HG03565 (cell line): ENCODE results near the gene FSHR.

ENCODE experiments used
- ATAC-seq: cut with Tn5 transposase; IDR thresholded peaks from one replicate; pipeline ENCODE4 v1.9.1; 2021; ENCODE audit warnings: mild to moderate bottlenecking, moderate library complexity; ENCODE audit not compliant: unreplicated experiment

FSHR gene

DNA sequence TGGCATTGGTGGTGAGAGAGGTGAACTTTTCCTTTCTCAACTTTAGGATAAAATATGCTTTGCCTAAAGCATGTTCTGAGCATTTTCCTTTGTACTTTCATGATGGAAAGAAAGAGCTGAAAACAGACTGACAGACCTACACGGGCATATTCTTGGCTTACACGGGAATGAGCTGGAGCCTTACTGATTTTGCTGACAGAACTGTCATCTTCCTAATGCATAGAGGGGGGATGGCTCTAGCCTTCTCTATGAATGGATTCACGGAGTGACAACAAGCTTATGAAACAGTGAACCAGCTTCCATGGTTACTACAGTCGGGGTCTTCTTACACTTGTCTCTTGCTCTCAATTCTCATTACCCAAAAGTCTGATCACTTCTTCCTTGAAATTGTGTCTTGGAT is 32.2 kb downstream of the FSHR start:
- no peak for ATAC-seq

DNA sequence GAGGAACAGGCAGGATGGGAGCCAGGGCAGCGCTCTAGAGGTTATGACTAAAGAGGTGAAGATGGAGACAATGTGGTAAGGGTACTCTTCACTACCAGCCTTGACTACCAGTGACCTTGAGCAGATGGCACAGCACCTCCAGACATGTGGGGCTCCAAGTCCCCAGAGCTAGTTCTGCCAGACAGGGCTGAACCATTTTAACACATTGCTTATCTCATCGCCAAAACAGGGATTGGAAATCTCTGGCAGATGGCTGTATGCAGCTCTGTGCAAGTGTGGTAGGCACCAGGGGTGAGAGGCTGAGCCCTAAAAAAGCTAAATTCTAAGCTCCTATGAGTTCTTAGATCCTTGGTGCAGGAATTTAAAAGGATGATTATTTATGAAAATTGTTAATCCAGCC is 41.3 kb downstream of the FSHR start:
- no peak for ATAC-seq

DNA sequence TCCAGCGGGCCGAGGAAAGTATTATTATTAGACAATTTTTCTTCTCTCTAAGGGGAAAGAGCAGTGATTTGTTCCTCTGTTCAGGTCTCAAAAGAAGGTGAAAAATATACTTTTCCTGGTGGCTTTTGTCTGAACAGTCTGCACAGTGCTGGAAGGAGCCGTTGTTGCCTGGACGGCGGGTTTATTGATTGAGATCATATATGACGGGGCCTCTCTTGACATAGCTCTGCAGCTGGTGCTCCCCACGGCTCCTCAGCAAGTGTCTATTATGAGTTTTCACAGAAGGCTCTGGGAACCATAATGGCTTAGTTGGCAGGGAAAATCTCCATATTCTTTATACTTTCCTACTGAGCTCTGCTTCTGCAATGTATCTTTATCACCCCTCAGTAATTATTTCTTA is 42.9 kb downstream of the FSHR start:
- no peak for ATAC-seq

DNA sequence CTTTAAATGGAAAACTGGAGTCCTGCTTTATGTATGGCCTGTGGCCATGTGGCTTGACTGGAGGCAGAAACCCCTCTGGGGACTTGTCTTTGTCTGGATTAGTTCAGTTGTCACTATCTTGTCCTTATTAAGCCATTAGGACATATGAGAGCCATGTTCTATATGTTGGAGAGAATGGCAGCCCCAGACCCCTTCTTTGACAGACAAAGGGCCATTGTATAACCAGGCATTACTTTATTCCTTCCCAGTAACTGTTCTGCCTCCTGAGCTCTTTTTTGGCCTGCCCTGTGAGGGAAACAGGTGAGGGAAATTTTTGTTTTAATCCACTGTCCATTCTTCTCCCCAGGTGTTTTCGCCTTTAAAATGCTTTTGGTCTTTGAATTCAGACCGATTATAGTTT is 43.3 kb downstream of the FSHR start:
- no peak for ATAC-seq

DNA sequence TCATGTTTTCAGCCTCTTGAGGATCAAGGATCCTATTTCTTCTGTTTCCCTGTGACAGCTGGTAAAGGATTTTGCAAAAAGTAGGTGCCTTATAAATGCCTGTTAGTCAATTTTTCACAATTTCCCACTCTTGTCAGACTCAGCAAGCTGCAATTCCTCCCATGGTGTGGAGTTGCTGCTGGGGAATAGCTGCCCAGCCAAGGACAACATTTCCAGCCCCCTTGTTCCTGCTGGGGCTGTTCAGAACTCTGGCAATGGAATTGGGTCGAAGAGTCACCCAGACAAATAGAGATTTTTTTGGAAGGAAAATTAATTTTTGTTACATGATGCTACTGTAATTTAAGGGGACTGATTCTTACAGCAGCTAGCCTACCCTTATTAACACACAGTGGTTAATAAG is 43.7 kb downstream of the FSHR start:
- ATAC-seq: no peak

DNA sequence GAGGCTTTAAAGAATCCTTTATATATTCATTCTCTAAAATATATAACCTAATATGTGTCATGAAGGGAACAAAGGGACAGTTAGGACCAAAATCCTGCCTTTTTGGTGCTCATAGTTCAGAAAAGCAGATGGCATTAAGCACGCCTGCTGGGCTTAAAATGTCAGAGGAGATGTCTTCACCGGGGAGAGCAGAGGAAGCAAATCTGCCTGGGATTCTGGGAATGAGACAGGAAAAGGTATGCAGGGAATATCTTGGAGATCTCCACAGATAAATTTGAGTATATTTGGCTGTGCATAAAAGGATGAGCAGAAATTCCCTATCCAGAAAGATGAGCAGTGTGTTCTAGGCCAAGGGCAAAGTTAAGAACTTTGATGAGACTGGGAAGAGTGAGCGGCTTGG is 45.5 kb downstream of the FSHR start:
- no peak for ATAC-seq

DNA sequence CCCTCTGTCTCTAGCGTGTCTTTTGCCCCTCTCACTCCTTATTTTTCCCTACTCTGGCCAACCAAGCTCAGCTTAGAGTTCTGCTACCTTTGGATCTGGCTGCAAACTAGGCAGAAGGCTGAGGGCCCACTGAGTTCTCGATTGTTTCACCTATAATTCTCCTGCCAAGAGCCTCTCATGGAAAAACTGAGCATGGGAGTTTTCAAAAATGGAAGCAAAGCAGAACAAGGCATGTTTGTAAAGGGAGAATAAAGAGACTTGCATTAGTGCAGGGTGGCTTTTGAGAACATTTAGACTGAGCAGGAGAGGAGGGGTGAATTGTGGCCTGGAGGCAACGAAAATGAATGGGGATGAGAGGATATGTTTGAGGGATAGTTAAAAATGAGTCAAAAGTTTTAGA is 45.9 kb downstream of the FSHR start:
- ATAC-seq: no peak

DNA sequence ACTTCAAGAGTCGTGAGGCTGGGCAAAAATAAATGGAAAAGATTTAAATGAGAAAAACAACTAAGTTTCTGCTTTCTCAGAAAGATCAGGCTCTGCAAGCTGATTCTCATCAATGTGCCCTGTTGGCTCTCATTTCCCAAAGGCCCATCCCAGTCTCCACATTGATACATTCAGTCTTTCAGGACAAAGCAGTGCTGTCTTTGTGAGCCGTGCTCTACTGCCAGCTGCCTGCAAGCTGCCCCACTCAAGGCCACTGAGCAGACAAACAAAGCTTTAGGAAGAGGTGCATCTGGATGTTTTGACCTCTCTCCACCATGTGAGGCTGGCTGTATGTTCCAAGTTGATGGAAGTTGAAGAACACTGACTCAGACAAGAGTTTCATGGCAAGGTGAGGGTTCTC is 48.8 kb downstream of the FSHR start:
- ATAC-seq: no peak

DNA sequence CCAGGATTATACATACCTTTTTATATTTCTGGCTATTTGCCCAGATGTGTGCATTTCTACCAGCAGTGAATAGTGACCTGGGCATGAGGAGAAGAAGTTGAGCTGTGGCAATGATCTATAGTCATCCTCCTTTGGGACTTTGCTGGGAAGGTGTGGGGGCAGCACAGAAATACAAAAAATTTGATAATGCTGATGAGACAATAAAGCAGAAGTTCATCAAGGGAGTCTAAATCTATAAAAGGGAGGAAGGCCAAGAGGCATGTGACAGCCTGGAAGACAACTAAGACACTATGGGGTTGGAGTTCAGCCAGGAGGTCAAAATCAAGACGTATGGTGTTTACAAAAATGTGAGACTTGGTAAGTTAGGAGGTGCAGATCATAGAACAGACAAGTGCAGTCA is 52.2 kb downstream of the FSHR start:
- no peak for ATAC-seq

DNA sequence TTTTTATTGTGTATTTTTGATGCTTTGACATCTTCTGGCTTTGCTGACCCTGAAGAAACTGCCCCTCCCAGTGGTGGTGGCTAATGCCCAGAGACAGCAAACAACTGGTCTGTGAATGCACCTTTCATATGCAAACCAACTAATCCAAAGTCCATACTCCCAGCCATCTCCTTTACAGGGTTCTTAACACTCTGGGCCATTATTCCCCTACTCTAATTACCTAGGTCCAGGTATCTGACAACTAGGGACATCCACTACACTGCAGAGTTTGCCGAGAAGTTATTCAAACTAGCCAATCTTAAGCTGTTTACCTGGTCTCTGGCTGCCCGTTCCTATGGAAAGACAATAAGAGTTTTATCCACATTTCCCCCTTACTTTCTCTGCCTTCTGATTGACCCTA is 73.6 kb downstream of the FSHR start:
- ATAC-seq: no peak

DNA sequence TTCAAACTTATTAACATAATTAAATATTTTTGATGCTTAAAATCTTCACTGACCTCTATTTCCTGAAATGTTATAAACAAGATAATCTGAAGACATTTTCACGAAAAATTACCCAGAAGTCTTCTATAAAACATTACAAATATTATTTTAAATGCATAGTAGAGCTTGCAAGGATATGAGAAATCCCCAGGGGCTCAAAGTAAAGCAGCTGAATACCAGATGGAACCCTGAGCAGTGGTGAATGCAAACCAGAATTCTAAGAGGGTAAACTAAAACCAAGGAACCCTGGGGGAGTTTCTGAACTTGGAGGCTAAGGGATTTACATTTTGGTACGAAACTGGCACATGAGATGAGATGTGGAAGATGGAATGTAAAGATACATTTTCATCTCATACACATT is 83.6 kb downstream of the FSHR start:
- no peak for ATAC-seq

DNA sequence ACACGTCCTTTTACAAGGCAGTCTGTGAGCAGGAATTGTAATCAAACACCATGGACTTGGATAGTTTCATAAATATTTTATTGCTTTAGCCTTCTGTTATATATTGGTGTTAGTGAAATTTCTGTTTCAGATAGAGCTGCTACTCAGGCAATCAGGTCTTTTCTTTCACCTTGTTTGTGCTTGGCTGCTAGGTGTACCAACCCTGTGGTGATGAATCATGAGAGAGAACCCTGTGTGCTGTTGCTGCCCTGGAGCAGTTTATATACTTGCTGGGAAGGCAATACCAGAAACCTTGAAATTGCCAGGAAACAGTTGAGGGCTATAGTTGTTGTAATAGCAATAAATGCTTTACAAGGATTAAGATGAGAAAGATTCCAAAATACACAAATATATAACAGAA is 84.5 kb downstream of the FSHR start:
- no peak for ATAC-seq

DNA sequence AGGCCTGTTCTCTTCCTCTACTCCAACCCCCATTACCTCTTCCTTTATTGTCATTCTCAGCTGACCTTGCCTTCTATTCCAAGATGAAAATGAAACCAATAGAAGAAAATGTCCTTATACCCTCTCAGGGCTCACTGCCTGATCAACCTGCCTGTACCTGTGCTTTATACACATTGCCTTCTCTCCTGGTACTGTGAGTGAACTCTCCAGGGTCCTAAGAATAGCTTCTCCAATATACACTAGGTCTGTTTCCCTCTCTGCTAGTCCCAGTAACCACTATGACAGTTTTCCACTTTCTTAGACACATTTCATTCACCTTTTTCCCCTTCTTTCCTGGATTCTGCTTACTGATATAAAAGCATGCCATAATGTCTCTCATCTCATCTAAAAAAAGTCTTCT is 85.7 kb downstream of the FSHR start:
- no peak for ATAC-seq

DNA sequence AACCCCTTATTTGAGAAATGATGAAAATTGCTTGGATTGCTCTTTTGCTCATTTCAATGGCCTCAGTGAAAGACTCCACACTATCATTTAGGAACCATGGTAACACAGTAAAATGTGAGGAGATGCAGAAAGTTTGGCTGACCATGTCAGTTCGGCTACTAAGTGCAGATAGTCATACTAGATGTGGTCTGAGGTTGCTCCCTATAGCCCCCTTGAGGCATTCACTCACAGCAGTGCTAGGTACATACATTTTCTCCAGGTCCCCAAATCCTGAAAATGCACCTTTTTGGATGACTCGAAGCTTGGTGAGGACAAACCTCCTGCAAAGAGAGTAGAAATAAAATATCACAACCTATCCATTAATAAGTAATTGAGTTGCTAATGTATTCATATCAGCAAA is 86.3 kb downstream of the FSHR start:
- no peak for ATAC-seq

DNA sequence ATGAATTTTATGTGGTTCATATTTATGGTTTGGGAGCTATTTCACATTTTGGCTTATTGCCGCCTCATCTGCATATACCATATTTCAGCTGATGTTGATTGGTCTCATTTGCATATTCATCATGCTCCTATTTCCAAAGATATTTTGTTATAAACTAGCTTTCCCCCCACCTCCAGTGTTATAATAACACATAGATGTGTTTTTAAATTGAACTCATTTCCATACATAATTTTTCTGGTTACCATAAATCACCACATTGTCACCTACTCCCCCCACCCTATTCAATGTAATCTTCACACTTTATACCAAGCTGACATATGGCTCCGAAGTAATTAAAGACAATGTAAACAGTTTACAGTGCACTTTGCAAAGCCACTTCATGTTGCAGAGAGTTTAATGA is 101.2 kb downstream of the FSHR start:
- no peak for ATAC-seq

DNA sequence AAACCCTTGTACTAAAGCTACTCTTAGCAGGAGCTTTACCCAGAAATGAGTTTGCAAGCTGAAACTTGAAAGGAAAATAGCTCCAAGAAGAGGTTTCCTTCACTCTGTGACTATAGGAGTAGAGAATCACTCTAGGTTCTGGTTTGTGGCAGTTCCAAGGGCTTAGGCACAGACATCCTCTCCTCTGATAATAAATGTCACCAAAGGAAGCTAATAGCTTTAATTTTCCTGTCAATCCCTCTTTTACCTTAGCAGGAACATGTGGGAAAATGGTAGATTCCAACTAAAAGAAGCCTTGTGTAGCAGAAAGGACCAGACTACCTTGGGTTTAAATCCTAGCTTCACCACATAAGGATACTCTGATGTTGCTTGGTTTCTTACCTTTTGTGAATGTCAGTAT is 104.0 kb downstream of the FSHR start:
- no peak for ATAC-seq

DNA sequence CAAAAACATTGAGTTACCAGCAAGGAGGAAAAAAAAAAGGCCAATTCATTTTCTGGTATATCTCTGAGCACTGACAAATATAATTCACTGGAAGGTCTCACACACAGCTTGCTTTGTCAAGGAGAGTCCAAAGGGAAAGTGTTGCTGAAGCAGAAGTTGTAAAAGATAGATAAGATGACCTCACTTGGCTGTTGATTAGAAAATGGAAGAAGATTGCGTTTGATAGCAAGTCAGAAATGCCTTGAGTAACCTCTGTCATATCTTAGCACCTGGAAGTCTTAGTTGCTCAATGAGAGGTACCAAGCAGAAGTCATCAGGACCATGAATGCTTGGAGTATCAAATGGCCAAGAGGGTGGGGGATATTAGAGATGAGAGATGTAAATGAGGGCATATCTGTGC is 105.2 kb downstream of the FSHR start:
- no peak for ATAC-seq

DNA sequence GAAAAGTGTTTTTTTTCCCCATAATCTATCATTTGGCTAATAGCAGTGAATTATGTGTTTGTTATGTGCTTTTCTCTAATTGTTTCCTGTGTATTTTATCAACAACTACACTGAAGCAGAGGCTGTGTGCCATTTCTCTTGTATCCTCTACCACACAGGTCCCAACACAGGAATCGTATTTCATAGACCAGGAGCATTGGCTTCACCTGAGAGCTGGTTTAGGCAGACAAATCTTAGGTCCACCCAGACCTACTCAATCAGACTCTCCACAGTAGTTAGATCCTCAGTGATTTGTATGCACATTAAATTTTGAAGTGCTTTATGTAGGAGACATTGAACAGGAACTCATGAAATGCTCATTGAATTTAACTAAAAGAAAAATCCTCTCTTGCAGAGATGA is 109.2 kb downstream of the FSHR start:
- no peak for ATAC-seq

DNA sequence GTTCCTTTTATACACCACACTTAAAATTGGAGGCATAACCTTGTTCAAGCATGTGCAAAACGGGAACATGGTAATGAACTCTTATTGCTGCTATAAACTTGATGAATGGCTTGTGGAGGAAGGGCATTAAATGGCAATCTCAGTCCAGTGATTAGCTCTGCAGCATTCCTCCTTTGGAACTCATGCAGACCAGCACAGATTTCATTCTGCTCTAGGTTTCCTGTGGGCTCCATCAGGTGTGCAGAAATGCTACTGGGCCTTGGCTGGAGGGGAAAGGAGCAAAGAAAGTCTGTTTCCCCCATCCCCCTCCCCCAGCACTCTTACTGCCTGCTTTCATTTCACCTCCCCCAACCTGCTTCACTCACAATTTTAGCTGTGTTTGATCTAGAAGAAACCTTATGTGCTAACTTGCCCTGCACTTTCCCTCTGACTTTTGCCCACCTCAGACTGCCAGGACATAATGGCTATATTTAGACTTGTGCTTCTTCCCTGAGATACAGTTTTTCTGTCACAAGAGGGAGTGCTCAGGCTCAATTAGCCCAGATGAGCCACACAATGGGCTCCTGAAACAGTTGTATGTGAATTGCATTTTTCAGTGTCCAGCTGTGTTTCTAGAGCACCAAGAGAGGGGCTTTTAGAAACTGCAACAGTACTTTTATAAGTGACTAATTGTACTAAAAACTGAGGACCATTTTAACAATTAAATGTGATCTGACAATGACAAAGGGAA is 109.8 kb downstream of the FSHR start:
- ATAC-seq: no peak

DNA sequence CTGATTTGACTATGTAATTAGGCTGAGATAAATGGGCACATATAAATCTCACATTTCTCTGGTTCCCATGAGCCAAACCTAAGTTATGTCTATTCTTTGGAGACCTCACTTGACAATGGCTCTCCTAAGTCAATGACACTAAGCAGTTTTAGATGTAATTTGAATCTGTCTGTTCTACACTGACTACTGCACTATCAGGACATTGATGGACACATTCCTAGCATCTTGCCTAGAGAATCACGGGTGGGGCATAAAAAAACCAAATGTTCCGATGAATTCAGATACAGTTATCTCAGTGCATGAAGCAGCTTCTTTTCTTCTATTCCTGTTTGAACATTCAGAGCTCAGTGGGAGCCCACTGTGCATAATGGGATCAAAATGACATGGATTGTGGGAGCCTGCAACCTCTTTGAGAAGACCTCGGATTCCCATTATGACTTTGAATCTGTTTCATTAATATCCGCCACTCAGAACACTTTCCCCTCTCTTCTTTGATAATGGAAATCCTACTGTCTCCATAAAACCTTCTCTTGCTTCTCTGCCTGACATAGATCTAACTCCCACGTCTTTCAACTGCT is 110.8 kb downstream of the FSHR start:
- ATAC-seq: no peak

DNA sequence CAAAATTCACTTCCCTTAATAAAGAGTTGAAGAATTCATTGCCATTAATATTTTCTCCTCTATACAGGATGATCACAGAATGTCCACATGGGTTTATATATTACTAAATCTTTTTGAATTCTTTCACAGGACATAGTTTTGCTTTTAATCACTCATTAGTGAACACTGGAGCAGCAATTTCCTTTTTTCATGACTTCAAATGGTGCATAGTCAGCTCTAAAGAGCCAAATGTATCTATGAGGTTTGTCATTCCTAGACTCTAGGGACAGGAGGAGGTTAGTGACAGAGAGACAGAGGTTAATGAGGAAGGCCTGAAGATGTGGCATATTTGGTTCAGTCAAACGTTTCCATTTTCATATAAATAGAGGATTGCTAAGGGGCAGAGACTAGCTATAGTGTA is 111.8 kb downstream of the FSHR start:
- peak; percentile 76 for ATAC-seq

DNA sequence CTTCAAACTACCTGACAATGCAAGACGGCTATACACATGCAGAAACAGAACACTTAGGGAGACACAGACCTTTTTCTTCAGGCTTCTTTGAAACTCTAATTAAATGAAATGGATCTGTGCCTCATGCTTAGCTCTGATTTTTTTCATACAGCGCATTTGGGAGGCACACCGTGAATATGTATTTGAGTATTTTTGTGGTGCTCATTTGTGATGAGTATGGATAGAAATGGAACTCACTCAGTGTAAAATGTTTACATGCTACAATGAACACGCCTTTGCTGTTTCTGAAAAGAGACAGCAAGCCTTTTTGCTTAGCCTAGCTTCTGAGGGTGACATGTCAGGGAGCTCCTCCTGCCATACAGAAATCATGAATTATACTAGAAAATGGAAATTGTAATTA is 113.3 kb downstream of the FSHR start:
- no peak for ATAC-seq

DNA sequence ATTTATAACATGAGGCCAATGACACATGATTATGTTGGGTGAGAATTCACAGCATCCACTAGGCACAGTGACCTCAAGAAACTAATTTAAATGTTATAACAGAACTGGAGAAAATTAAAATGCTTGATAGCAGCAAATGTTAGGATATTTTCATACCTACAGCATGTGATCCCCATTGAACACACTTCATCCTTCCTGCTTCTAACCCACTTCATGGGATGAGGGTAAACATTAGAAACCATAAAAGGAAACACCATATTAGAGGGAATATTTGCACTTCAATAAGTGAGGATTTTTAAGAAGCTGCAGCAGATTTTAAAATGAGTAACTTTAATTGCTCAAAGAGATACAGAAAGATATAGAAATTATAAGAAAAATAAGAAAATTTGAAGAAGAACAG is 117.1 kb downstream of the FSHR start:
- ATAC-seq: no peak
